ENCODE measurements around the gene ELMO2. TPM values are rescaled to one million over a fixed set of nuclear protein-coding genes. Genes with fewer than 3 reads are reported as not detected.

ELMO2 gene
- total and polyA plus RNA-seq, 2 donors (not counting 1 experiment from before 2014, with no cell fraction given): 22.1 to 41.7 TPM

GRCh38 chr20:46438156-46438750 is 31.8 kb upstream of the ELMO2 start:
- ChIA-PET POLR2A (no interaction called here), CTCF (interaction anchor here (0.6 to 1.8 kb wide), 9 partner anchors 22 to 1457 kb away, joined by 3 to 10 read pairs (median 4); no protein-coding TSS in a partner anchor)
- Histone ChIP-seq H3K4me1 (ENCODE audit: control insufficient read depth in 2 of 2, insufficient read depth in 2 of 2, low read length in 2 of 2) (no peaks in the 10 kb centered on the region), H3K36me3 (replicated peaks in 1 of 2; ENCODE audit: control extremely low read depth in 1 of 2, control insufficient read depth in 1 of 2, extremely low read depth in 1 of 2, insufficient read depth in 2 of 2, low read length in 1 of 2) (no peaks in the 10 kb centered on the region), H3K9me3 (ENCODE audit: control extremely low read depth in 1 of 3, control insufficient read depth in 2 of 3, insufficient read depth in 1 of 3, low read length in 2 of 3) (no peaks in the 10 kb centered on the region), H4K20me1 (ENCODE audit: control insufficient read depth, insufficient read depth, low read length, poor library complexity, severe bottlenecking) (no peaks in the 10 kb centered on the region), H3K4me2 (replicated peaks; ENCODE audit: low read depth, low read length, poor library complexity, severe bottlenecking) (no peak overlapping the region), H3K27ac (ENCODE audit: low read length in 2 of 2) (no peak overlapping the region), H2AFZ (ENCODE audit: insufficient read depth, low read depth, low read length, poor library complexity, severe bottlenecking) (no peak overlapping the region), H3K79me2 (ENCODE audit: control insufficient read depth, insufficient read depth, low read length) (no peaks in the 10 kb centered on the region), H3K27me3 (replicated peaks in 1 of 4; ENCODE audit: control extremely low read depth in 1 of 4, control insufficient read depth in 3 of 4, insufficient read depth in 4 of 4, low read length in 3 of 4) (peaks cover 0 to 5% (median 1%) of the 10 kb centered on the region in 4 experiments), H3K9ac (ENCODE audit: low read length) (no peak overlapping the region), H3K4me3 (ENCODE audit: control extremely low read depth in 1 of 5, extremely low read depth in 1 of 5, insufficient read depth in 1 of 5, low read depth in 2 of 5, low read length in 4 of 5) (no peak overlapping the region)
- H3K27me3 Mint-ChIP-seq: peaks cover 41% of the 10 kb centered on the region
- no peaks in the 10 kb centered on the region for H3K9me3 Mint-ChIP-seq (ENCODE audit: insufficient read depth)
- H3K27ac Mint-ChIP-seq: no peak overlapping the region
- 84% methylated on average over 4 of the region's 4 CpGs for WGBS (ENCODE audit: insufficient coverage)
- peak; percentile 24 for DNase-seq
- intact Hi-C loops (cut with micrococcal nuclease): loop anchor here (1.0 kb wide), 1 partner anchor 131 kb away; no protein-coding TSS in a partner anchor
- no peak for ATAC-seq (ENCODE audit: low read depth)
- TF ChIP-seq CTCF (IDR thresholded peaks at IDR 0.05) (no peak), EZH2 (IDR thresholded peaks at IDR 0.05; ENCODE audit: borderline replicate concordance, insufficient read depth, low read depth, low read length, poor library complexity, severe bottlenecking) (no peak)
- H3K4me3 Mint-ChIP-seq: no peak overlapping the region
- H3K4me1 Mint-ChIP-seq: no peaks in the 10 kb centered on the region

- ChIA-PET POLR2A (no interaction called here), CTCF (no interaction called here)
- Histone ChIP-seq H3K4me1 (ENCODE audit: control insufficient read depth in 2 of 2, insufficient read depth in 2 of 2, low read length in 2 of 2) (no peaks in the 10 kb centered on the region), H3K9ac (ENCODE audit: low read length) (no peak overlapping the region), H3K27ac (ENCODE audit: low read length in 2 of 2) (no peak overlapping the region), H3K4me2 (replicated peaks; ENCODE audit: low read depth, low read length, poor library complexity, severe bottlenecking) (no peak overlapping the region), H3K36me3 (replicated peaks in 1 of 2; ENCODE audit: control extremely low read depth in 1 of 2, control insufficient read depth in 1 of 2, extremely low read depth in 1 of 2, insufficient read depth in 2 of 2, low read length in 1 of 2) (no peaks in the 10 kb centered on the region), H4K20me1 (ENCODE audit: control insufficient read depth, insufficient read depth, low read length, poor library complexity, severe bottlenecking) (no peaks in the 10 kb centered on the region), H3K4me3 (ENCODE audit: control extremely low read depth in 1 of 5, extremely low read depth in 1 of 5, insufficient read depth in 1 of 5, low read depth in 2 of 5, low read length in 4 of 5) (no peak overlapping the region), H2AFZ (ENCODE audit: insufficient read depth, low read depth, low read length, poor library complexity, severe bottlenecking) (no peak overlapping the region), H3K9me3 (ENCODE audit: control extremely low read depth in 1 of 3, control insufficient read depth in 2 of 3, insufficient read depth in 1 of 3, low read length in 2 of 3) (no peaks in the 10 kb centered on the region), H3K27me3 (replicated peaks in 1 of 4; ENCODE audit: control extremely low read depth in 1 of 4, control insufficient read depth in 3 of 4, insufficient read depth in 4 of 4, low read length in 3 of 4) (peaks cover 0 to 5% (median 4%) of the 10 kb centered on the region in 4 experiments), H3K79me2 (ENCODE audit: control insufficient read depth, insufficient read depth, low read length) (no peaks in the 10 kb centered on the region)
- H3K27me3 Mint-ChIP-seq: peaks cover 45% of the 10 kb centered on the region
- H3K27ac Mint-ChIP-seq: no peak overlapping the region
- no peaks in the 10 kb centered on the region for H3K9me3 Mint-ChIP-seq (ENCODE audit: insufficient read depth)
- H3K4me1 Mint-ChIP-seq: no peaks in the 10 kb centered on the region
- no peak for ATAC-seq (ENCODE audit: low read depth)
- intact Hi-C loops (cut with micrococcal nuclease): no loop called here
- TF ChIP-seq EZH2 (IDR thresholded peaks at IDR 0.05; ENCODE audit: borderline replicate concordance, insufficient read depth, low read depth, low read length, poor library complexity, severe bottlenecking): no peak
- 94% methylated on average over 5 of the region's 6 CpGs for WGBS (ENCODE audit: insufficient coverage)
- no peak overlapping the region for H3K4me3 Mint-ChIP-seq
- DNase-seq: no peak
Observed at GRCh38 chr20:46435146-46435545, 28.7 kb upstream of the ELMO2 start.
